WTC11 (cell line): ENCODE results near the gene PCBP3.
"Not testable (repeated sequence)": the region's sequence is repeated elsewhere in the genome, so short reads cannot be mapped to it uniquely, and the experiment has no call there.

ENCODE experiments used
- ATF3 ChIP-seq: sonication (generic); formaldehyde crosslinking; conservative IDR thresholded peaks from 2 replicates; pipeline ENCODE4 v1.8.1; 2022; ENCODE audit warnings: mild to moderate bottlenecking, missing genetic modification reagents
- E2F4 ChIP-seq: sonication (generic); formaldehyde crosslinking; IDR thresholded peaks from 2 replicates; pipeline ENCODE4 v1.8.1; 2022; ENCODE audit warnings: low read depth, mild to moderate bottlenecking, moderate library complexity, missing genetic modification reagents, borderline replicate concordance
- ESRRA ChIP-seq: sonication (generic); formaldehyde crosslinking; IDR thresholded peaks from 2 replicates; pipeline ENCODE4 v1.8.1; 2022; ENCODE audit warnings: mild to moderate bottlenecking, missing genetic modification reagents, borderline replicate concordance
- KAT7 ChIP-seq: sonication (generic); formaldehyde crosslinking; IDR thresholded peaks from 2 replicates; pipeline ENCODE4 v1.8.1; 2023; ENCODE audit warnings: missing genetic modification reagents, mild to moderate bottlenecking, borderline replicate concordance
- NFE2L1 ChIP-seq: sonication (generic); formaldehyde crosslinking; IDR thresholded peaks from 2 replicates; pipeline ENCODE4 v1.8.1; 2023; ENCODE audit warnings: missing genetic modification reagents
- ZNF423 ChIP-seq: fragments of 250-450 bp; sonication (Bioruptor Pico); IDR thresholded peaks from 2 replicates; pipeline ENCODE4 v2.1.2; 2022; ENCODE audit warnings: mild to moderate bottlenecking, moderate library complexity
- TF ChIP-seq, protein P1 (sequence below): fragments of 200-600 bp; IDR thresholded peaks from 2 replicates; pipeline ENCODE4 v1.8.0; 2022; ENCODE audit warnings: antibody characterized with exemption
- TF ChIP-seq, protein P2 (sequence below): sonication (generic); formaldehyde crosslinking; IDR thresholded peaks from 2 replicates; pipeline ENCODE4 v1.8.0; 2022; ENCODE audit warnings: mild to moderate bottlenecking, missing genetic modification reagents
- TF ChIP-seq, protein P3 (sequence below): sonication (generic); formaldehyde crosslinking; IDR thresholded peaks from 2 replicates; pipeline ENCODE4 v1.8.1; 2022; ENCODE audit warnings: mild to moderate bottlenecking, missing genetic modification reagents, moderate library complexity, borderline replicate concordance
- TF ChIP-seq, protein P4 (sequence below): sonication (generic); formaldehyde crosslinking; IDR thresholded peaks from 2 replicates; pipeline ENCODE4 v1.8.1; 2023; ENCODE audit warnings: mild to moderate bottlenecking, missing genetic modification reagents, moderate library complexity

DNA sequence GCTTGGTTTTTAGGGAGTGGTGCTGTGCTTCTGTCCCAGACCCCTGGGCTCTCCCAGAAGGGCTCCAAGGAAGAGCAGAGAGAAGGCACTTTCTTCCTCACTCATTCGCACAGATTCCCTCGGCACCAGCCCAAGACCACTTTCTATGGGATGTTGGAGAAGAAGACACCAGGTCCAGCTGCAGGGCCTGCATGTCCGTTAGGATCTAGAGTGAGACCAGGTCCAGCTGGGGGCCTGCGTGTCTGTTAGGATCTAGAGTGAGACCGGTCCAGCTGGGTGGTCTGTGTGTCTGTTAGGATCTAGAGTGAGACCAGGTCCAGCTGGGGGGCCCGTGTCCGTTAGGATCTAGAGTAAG lies 30.9 kb upstream of the PCBP3 start:
- TF ChIP-seq, protein P1, sequence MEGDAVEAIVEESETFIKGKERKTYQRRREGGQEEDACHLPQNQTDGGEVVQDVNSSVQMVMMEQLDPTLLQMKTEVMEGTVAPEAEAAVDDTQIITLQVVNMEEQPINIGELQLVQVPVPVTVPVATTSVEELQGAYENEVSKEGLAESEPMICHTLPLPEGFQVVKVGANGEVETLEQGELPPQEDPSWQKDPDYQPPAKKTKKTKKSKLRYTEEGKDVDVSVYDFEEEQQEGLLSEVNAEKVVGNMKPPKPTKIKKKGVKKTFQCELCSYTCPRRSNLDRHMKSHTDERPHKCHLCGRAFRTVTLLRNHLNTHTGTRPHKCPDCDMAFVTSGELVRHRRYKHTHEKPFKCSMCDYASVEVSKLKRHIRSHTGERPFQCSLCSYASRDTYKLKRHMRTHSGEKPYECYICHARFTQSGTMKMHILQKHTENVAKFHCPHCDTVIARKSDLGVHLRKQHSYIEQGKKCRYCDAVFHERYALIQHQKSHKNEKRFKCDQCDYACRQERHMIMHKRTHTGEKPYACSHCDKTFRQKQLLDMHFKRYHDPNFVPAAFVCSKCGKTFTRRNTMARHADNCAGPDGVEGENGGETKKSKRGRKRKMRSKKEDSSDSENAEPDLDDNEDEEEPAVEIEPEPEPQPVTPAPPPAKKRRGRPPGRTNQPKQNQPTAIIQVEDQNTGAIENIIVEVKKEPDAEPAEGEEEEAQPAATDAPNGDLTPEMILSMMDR, result not testable (repeated sequence)
- TF ChIP-seq, protein P2, sequence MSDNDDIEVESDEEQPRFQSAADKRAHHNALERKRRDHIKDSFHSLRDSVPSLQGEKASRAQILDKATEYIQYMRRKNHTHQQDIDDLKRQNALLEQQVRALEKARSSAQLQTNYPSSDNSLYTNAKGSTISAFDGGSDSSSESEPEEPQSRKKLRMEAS (CRISPR knock-in tag), result not testable (repeated sequence)
- TF ChIP-seq, protein P3, sequence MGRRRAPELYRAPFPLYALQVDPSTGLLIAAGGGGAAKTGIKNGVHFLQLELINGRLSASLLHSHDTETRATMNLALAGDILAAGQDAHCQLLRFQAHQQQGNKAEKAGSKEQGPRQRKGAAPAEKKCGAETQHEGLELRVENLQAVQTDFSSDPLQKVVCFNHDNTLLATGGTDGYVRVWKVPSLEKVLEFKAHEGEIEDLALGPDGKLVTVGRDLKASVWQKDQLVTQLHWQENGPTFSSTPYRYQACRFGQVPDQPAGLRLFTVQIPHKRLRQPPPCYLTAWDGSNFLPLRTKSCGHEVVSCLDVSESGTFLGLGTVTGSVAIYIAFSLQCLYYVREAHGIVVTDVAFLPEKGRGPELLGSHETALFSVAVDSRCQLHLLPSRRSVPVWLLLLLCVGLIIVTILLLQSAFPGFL (CRISPR knock-in tag), result not testable (repeated sequence)
- not testable (repeated sequence) for TF ChIP-seq E2F4 (CRISPR knock-in tag); ZNF423; KAT7 (CRISPR knock-in tag); ESRRA (CRISPR knock-in tag); NFE2L1 (CRISPR knock-in tag); ATF3 (CRISPR knock-in tag)
- TF ChIP-seq, protein P4, sequence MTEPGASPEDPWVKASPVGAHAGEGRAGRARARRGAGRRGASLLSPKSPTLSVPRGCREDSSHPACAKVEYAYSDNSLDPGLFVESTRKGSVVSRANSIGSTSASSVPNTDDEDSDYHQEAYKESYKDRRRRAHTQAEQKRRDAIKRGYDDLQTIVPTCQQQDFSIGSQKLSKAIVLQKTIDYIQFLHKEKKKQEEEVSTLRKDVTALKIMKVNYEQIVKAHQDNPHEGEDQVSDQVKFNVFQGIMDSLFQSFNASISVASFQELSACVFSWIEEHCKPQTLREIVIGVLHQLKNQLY, result not testable (repeated sequence)
